Activated CD8-positive, alpha-beta T cell treated with anti-CD3 and anti-CD28 coated beads, Interleukin-2, amount 10 ng/mL, durations not matched to agents 7 days and 5 days (primary cell): Measurements from ENCODE around the gene IGFN1. TPM values are rescaled to one million over a fixed set of nuclear protein-coding genes. Genes with fewer than 3 reads are reported as not detected.

ENCODE experiments used
- ATAC-seq: fragments of 150-1000 bp; cut with Tn5 transposase; one replicate; pipeline ENCODE4 v1.10.0; 2021; ENCODE audit warnings: moderate library complexity
- CTCF ChIA-PET: fragments of 350-600 bp; sonication (Branson Sonifier 250); formaldehyde crosslinking; loops from one replicate; lab custom pipeline; 2021; ENCODE audit warnings: antibody characterized with exemption; lab: Charles Lee
- POLR2A ChIA-PET: fragments of 350-600 bp; sonication (Branson Sonifier 250); formaldehyde crosslinking; loops from one replicate; lab custom pipeline; 2021; ENCODE audit warnings: antibody characterized with exemption; lab: Charles Lee
- DNase-seq: peaks from one replicate; pipeline ENCODE4 v3.0.0-alpha.2; 2020
- H3K27ac Mint-ChIP-seq: one replicate; pipeline ENCODE4 v1.8.0; 2021; ENCODE audit warnings: mild to moderate bottlenecking, mixed read lengths
- H3K27me3 Mint-ChIP-seq: one replicate; pipeline ENCODE4 v1.8.0; 2021; ENCODE audit warnings: low read depth, mixed read lengths
- H3K36me3 Mint-ChIP-seq: one replicate; pipeline ENCODE4 v1.8.0; 2021; ENCODE audit warnings: low read depth, mixed read lengths
- H3K4me1 Mint-ChIP-seq: one replicate; pipeline ENCODE4 v1.8.0; 2021; ENCODE audit warnings: low read depth, mixed read lengths
- H3K4me3 Mint-ChIP-seq: one replicate; pipeline ENCODE4 v1.8.0; 2021; ENCODE audit warnings: mild to moderate bottlenecking, mixed read lengths
- H3K9me3 Mint-ChIP-seq: one replicate; pipeline ENCODE4 v1.8.0; 2022; ENCODE audit warnings: mixed read lengths; ENCODE audit not compliant: insufficient read depth
- total RNA-seq, 2 experiments: library from RNA; stranded (reverse); gene quantifications; one replicate each; pipeline ENCODE4 v1.2.3, GENCODE V29; 2021

Gene IGFN1
- total RNA-seq, 2 experiments from 2014 or later, result not detected

DNA sequence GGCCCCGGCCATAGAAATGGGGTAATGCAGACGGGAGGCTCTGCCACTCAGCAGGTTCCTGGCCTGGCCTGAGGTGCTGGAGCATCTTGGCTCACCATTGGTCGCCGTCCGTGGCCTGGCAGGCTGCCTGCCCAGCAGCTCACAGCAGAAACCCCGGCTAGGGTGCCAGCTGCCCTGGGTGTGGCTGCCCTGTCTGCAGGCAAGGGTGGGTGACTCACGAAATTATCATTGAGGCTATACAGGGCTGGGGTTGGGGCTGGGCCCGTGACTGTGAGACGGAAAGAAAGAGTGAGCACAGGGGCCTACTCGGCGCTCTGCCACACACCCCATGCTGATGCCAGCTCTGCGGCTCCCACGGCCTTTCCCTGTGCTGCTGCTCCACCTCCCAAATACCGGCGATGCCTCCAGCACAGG lies 84.6 kb downstream of the IGFN1 start:
- Mint-ChIP-seq H3K27ac (no peak overlapping the region), H3K4me3 (no peak overlapping the region), H3K4me1 (no peaks in the 10 kb centered on the region), H3K27me3 (peaks cover 5% of the 10 kb centered on the region), H3K9me3 (no peaks in the 10 kb centered on the region), H3K36me3 (no peaks in the 10 kb centered on the region)
- DNase-seq (no peak), ATAC-seq (no peak)
- POLR2A ChIA-PET, result no interaction called here
- CTCF ChIA-PET, result no interaction called here

DNA sequence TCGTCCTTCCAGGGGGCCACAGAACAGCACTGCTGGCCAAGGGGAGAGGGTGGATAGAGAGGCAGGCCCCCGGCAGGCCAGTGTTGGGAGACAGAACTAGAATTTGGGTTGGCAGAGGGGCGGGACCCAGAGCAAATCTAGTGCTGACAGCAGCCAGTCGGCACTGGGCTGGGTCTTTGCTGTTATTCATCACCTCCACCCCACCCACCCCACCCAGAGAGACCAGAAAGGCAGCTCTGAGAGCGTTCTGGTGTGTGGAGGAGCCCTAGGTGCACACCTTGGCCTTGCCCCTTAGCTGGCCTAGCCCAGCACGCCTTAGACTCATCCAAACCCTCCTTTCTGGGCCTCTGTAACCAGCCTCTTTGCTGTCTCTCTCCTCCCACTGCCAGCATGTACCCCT lies 86.3 kb downstream of the IGFN1 start:
- H3K27ac Mint-ChIP-seq, result no peak overlapping the region
- DNase-seq, result no peak
- ChIA-PET CTCF (interaction anchor here (0.6 kb wide), 1 partner anchor 11 kb away, joined by 3 read pairs; no protein-coding TSS in a partner anchor), POLR2A (no interaction called here)
- ATAC-seq, result no peak
- H3K4me1 Mint-ChIP-seq, result no peaks in the 10 kb centered on the region
- H3K36me3 Mint-ChIP-seq, result no peaks in the 10 kb centered on the region
- H3K4me3 Mint-ChIP-seq, result no peak overlapping the region
- peaks cover 13% of the 10 kb centered on the region for H3K27me3 Mint-ChIP-seq
- H3K9me3 Mint-ChIP-seq, result no peaks in the 10 kb centered on the region

DNA sequence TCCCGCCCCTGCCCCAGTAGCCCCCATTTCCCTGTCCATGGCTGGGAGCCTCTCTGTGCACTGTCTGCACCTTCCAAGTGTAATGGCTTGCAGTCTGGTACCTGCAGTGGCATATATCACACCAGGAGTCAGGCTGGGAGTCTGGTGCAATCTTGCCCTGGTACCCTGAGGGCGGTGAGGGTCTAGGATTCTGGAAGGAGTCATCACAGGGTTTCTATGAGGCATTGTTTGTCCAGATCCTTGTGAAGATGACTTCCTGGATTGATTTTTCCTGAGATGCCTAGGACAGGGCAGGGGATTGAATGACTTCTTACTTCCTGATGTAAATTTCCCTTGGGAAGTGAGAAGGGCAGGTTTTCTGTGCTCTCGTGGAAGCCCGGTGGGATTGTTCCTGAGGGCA lies 86.8 kb downstream of the IGFN1 start:
- Mint-ChIP-seq H3K36me3 (no peaks in the 10 kb centered on the region), H3K9me3 (no peaks in the 10 kb centered on the region), H3K27ac (no peak overlapping the region), H3K4me1 (no peaks in the 10 kb centered on the region), H3K4me3 (no peak overlapping the region), H3K27me3 (peaks cover 18% of the 10 kb centered on the region)
- no peak for ATAC-seq
- no peak for DNase-seq
- POLR2A ChIA-PET, result no interaction called here
- CTCF ChIA-PET, result interaction anchor here (0.6 kb wide), 1 partner anchor 11 kb away, joined by 3 read pairs; no protein-coding TSS in a partner anchor

Other genes with a start within 250 kb of the IGFN1 start
- gene KIF21B, start 167.1 kb upstream of the IGFN1 start, total RNA-seq, result 100 to 1,000 TPM; 158 to 162 TPM
- not detected for gene CACNA1S, start 78.4 kb upstream of the IGFN1 start, total RNA-seq
- not detected for gene ASCL5, start 63.6 kb upstream of the IGFN1 start, total RNA-seq
- gene TMEM9, start 36.4 kb upstream of the IGFN1 start, total RNA-seq, result 10 to 100 TPM; 13.6 to 18.9 TPM
- gene PKP1, start 92.7 kb downstream of the IGFN1 start, total RNA-seq, result not detected
- gene TNNT2, start 186.9 kb downstream of the IGFN1 start, total RNA-seq, result not detected
- not detected for gene LAD1, start 208.5 kb downstream of the IGFN1 start, total RNA-seq
- gene TNNI1, start 230.9 kb downstream of the IGFN1 start, total RNA-seq, result not detected